HEK293 (cell line): ENCODE measurements around the gene SMCHD1.

Source experiments
- CTCF ChIA-PET: fragments of 350-600 bp; formaldehyde crosslinking; extraction: SDS; loops from one replicate; lab custom pipeline; 2021; ENCODE audit warnings: antibody characterized with exemption; lab: Yijun Ruan, JAX
- POLR2A ChIA-PET: fragments of 300-600 bp; formaldehyde crosslinking; extraction: SDS; loops from one replicate; lab custom pipeline; 2020; ENCODE audit warnings: antibody characterized with exemption, inconsistent platforms; lab: Yijun Ruan, JAX
- H3K27ac ChIP-seq: fragments of 200-500 bp; sonication (Bioruptor generic); 2 replicates; pipeline ENCODE4 v1.5.1; 2014; ENCODE audit warnings: low read depth, low read length, control low read depth, inconsistent platforms; ENCODE audit errors: extremely low read depth
- H3K36me3 ChIP-seq, 2 experiments: fragments of 200-500 bp in 1 of 2; sonication (Bioruptor generic) in 1 of 2; 1 replicate in 1 of 2; 2 replicates in 1 of 2; pipeline ENCODE4 v1.5.1; 2014 to 2017; ENCODE audit warnings: inconsistent platforms in 2 of 2, low read length in 2 of 2; ENCODE audit not compliant: control insufficient read depth in 2 of 2, insufficient read depth in 1 of 2
- H3K4me1 ChIP-seq: fragments of 200-500 bp; sonication (Bioruptor generic); 2 replicates; pipeline ENCODE4 v1.5.1; 2014; ENCODE audit warnings: mild to moderate bottlenecking, low read length, inconsistent platforms; ENCODE audit not compliant: control insufficient read depth, insufficient read depth
- H3K4me3 ChIP-seq: 2 replicates; pipeline ENCODE4 v1.5.1; 2011; ENCODE audit warnings: low read depth, mild to moderate bottlenecking, control low read depth, low read length, moderate library complexity
- H3K9me3 ChIP-seq: fragments of 200-500 bp; sonication (Bioruptor generic); 2 replicates; pipeline ENCODE4 v1.5.1; 2014; ENCODE audit warnings: low read depth, low read length, inconsistent platforms; ENCODE audit not compliant: control insufficient read depth, insufficient read depth
- BCL11A ChIP-seq: fragments of 450-650 bp; formaldehyde crosslinking; IDR thresholded peaks from 2 replicates; pipeline ENCODE4 v1.5.1; 2016; ENCODE audit warnings: low read depth, missing biosample characterization, missing genetic modification characterization
- GLIS1 ChIP-seq: fragments of 450-650 bp; formaldehyde crosslinking; IDR thresholded peaks from 2 replicates; pipeline ENCODE4 v1.5.1; 2016; ENCODE audit warnings: missing biosample characterization, missing genetic modification characterization
- GLIS2 ChIP-seq: fragments of 450-650 bp; formaldehyde crosslinking; IDR thresholded peaks from 2 replicates; pipeline ENCODE4 v1.5.1; 2016; ENCODE audit warnings: missing biosample characterization, missing genetic modification characterization
- KLF1 ChIP-seq: fragments of 450-650 bp; formaldehyde crosslinking; IDR thresholded peaks from 2 replicates; pipeline ENCODE4 v1.5.1; 2016; ENCODE audit warnings: missing biosample characterization, missing genetic modification characterization
- PATZ1 ChIP-seq: fragments of 450-650 bp; formaldehyde crosslinking; IDR thresholded peaks from 2 replicates; pipeline ENCODE4 v1.5.1; 2016; ENCODE audit warnings: missing biosample characterization, missing genetic modification characterization
- ZFP37 ChIP-seq: fragments of 450-650 bp; formaldehyde crosslinking; IDR thresholded peaks from 2 replicates; pipeline ENCODE4 v1.5.1; 2016; ENCODE audit warnings: missing biosample characterization, missing genetic modification characterization
- ZNF148 ChIP-seq: fragments of 450-650 bp; formaldehyde crosslinking; IDR thresholded peaks from 2 replicates; pipeline ENCODE4 v1.5.0; 2017; ENCODE audit warnings: missing biosample characterization, missing genetic modification characterization, borderline replicate concordance
- ZNF174 ChIP-seq: fragments of 450-650 bp; formaldehyde crosslinking; IDR thresholded peaks from 2 replicates; pipeline ENCODE4 v1.5.0; 2017; ENCODE audit warnings: missing biosample characterization, mild to moderate bottlenecking, missing genetic modification characterization
- ZNF223 ChIP-seq: fragments of 450-650 bp; formaldehyde crosslinking; IDR thresholded peaks from 2 replicates; pipeline ENCODE4 v1.5.1; 2016; ENCODE audit warnings: missing biosample characterization, missing genetic modification characterization
- ZNF335 ChIP-seq: fragments of 450-650 bp; formaldehyde crosslinking; conservative IDR thresholded peaks from 2 replicates; pipeline ENCODE4 v1.5.1; 2016; ENCODE audit warnings: missing biosample characterization, missing genetic modification characterization
- ZNF621 ChIP-seq: fragments of 450-650 bp; formaldehyde crosslinking; IDR thresholded peaks from 2 replicates; pipeline ENCODE4 v1.5.1; 2017; ENCODE audit warnings: missing biosample characterization, missing genetic modification characterization
- ZNF701 ChIP-seq: fragments of 450-650 bp; formaldehyde crosslinking; IDR thresholded peaks from 2 replicates; pipeline ENCODE4 v1.5.1; 2016; ENCODE audit warnings: missing biosample characterization, missing genetic modification characterization
- ZNF747 ChIP-seq: fragments of 450-650 bp; formaldehyde crosslinking; IDR thresholded peaks from 2 replicates; pipeline ENCODE4 v1.5.1; 2016; ENCODE audit warnings: missing biosample characterization, missing genetic modification characterization
- ZSCAN30 ChIP-seq: fragments of 450-650 bp; IDR thresholded peaks from 2 replicates; pipeline ENCODE4 v1.5.1; 2018; ENCODE audit warnings: missing biosample characterization, mild to moderate bottlenecking, missing genetic modification characterization, moderate library complexity
- TF ChIP-seq, protein P1 (sequence below): fragments of 450-650 bp; formaldehyde crosslinking; IDR thresholded peaks from 2 replicates; pipeline ENCODE4 v1.5.1; 2016; ENCODE audit warnings: missing biosample characterization, missing genetic modification characterization
- TF ChIP-seq, protein P2 (sequence below): fragments of 450-650 bp; formaldehyde crosslinking; IDR thresholded peaks from 2 replicates; pipeline ENCODE4 v1.5.1; 2016; ENCODE audit warnings: missing biosample characterization, missing genetic modification characterization

SMCHD1 gene

DNA sequence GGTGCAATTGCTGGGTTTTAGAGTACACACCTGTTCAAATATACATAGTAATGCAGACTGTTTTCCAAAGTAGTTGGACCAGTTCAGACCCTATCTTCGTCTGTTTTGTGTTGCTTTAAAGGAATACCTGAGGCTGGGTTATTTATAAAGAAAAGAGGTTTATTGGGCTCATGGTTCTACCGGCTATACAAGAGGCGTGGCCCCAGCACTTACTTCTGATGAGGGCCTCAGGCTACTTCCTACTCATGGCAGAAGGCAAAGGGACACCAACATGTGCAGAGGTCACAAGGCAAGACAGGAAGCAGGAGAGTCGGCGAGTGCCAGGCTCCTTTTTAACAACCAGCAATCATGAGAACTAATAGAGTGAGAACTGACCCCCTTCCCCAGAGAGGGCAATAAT, 169.3 kb downstream of the SMCHD1 start:
- no peaks in the 10 kb centered on the region for H3K9me3 ChIP-seq
- H3K36me3 ChIP-seq: no peaks in the 10 kb centered on the region
- H3K27ac ChIP-seq: no peak overlapping the region
- POLR2A ChIA-PET: no interaction called here
- H3K4me1 ChIP-seq: no peaks in the 10 kb centered on the region
- CTCF ChIA-PET: no interaction called here
- no peak overlapping the region for H3K4me3 ChIP-seq
- TF ChIP-seq ZNF747 (no peak), ZNF174 (no peak), ZNF335 (tag by site-specific recombination) (no peak), ZNF701 (tag by site-specific recombination) (no peak), GLIS1 (tag by site-specific recombination) (no peak), ZNF621 (tag by site-specific recombination) (no peak), BCL11A (tag by site-specific recombination) (no peak), ZSCAN30 (tag by site-specific recombination) (no peak)
- TF ChIP-seq, protein P1, sequence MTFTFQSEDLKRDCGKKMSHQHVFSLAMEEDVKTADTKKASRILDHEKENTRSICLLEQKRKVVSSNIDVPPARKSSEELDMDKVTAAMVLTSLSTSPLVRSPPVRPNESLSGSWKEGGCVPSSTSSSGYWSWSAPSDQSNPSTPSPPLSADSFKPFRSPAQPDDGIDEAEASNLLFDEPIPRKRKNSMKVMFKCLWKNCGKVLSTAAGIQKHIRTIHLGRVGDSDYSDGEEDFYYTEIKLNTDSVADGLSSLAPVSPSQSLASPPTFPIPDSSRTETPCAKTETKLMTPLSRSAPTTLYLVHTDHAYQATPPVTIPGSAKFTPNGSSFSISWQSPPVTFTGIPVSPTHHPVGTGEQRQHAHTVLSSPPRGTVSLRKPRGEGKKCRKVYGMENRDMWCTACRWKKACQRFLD (tag by site-specific recombination): no peak

DNA sequence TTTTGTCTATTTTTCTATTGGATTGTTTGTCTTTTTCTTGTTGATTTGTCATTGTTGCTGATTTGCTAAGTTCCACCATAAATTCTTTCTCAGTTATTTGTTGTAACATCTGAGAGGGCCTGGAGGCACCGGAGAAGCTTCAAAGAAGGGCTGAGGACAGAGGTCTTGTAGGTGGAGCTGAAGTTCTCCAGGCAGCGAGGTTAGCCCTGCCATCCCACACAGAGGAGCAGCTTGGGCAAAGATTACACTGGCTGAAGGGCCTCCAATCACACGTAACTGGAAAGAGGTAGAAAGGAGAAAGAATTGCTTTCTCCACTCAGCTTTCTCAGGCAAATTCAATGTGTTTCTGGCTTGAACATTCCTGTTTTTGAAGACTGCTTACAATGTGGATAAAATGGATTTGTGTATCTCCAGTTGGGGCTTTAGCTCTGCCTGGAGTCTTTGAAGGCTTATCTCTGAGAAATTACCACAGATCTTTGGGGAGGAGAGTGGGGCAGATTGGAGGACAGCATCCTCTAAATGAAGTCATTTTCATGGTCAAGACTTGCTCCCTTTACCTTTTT, 170.2 kb downstream of the SMCHD1 start:
- Histone ChIP-seq H3K4me1 (no peaks in the 10 kb centered on the region), H3K9me3 (no peaks in the 10 kb centered on the region), H3K27ac (no peak overlapping the region), H3K4me3 (no peak overlapping the region), H3K36me3 (no peaks in the 10 kb centered on the region)
- ChIA-PET POLR2A (no interaction called here), CTCF (interaction anchor here (0.7 kb wide), 1 partner anchor 20 kb away, joined by 3 read pairs; no protein-coding TSS in a partner anchor)
- no peak for TF ChIP-seq PATZ1 (tag by site-specific recombination)
- TF ChIP-seq KLF1 (tag by site-specific recombination): no peak
- no peak for TF ChIP-seq GLIS2 (tag by site-specific recombination)
- no peak for TF ChIP-seq ZFP37 (tag by site-specific recombination)
- no peak for TF ChIP-seq ZNF223
- TF ChIP-seq, protein P2, sequence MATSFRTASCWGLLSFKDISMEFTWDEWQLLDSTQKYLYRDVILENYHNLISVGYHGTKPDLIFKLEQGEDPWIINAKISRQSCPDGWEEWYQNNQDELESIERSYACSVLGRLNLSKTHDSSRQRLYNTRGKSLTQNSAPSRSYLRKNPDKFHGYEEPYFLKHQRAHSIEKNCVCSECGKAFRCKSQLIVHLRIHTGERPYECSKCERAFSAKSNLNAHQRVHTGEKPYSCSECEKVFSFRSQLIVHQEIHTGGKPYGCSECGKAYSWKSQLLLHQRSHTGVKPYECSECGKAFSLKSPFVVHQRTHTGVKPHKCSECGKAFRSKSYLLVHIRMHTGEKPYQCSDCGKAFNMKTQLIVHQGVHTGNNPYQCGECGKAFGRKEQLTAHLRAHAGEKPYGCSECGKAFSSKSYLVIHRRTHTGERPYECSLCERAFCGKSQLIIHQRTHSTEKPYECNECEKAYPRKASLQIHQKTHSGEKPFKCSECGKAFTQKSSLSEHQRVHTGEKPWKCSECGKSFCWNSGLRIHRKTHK (tag by site-specific recombination): no peak
- no peak for TF ChIP-seq ZNF148 (tag by site-specific recombination)
